Keratinocyte (primary cell): ENCODE results near the gene LAYN.

Experiments
- EZH2 ChIP-seq: IDR thresholded peaks from one replicate; pipeline ENCODE4 v1.6.1; 2012; ENCODE audit warnings: inconsistent platforms, mild to moderate bottlenecking, low read length, moderate library complexity
- TF ChIP-seq, protein P1 (sequence below), 3 experiments: IDR thresholded peaks in 1 of 3; conservative IDR thresholded peaks in 1 of 3; optimal IDR thresholded peaks in 1 of 3; 2 replicates in 2 of 3; 3 replicates in 1 of 3; pipeline versions ENCODE3 to v1.5.1; 2011; ENCODE audit warnings: low read length in 3 of 3, mild to moderate bottlenecking in 3 of 3, moderate library complexity in 2 of 3, control low read depth in 1 of 3, inconsistent platforms in 1 of 3; ENCODE audit not compliant: insufficient read depth in 2 of 3; ENCODE audit errors: extremely low read depth in 1 of 3

DNA sequence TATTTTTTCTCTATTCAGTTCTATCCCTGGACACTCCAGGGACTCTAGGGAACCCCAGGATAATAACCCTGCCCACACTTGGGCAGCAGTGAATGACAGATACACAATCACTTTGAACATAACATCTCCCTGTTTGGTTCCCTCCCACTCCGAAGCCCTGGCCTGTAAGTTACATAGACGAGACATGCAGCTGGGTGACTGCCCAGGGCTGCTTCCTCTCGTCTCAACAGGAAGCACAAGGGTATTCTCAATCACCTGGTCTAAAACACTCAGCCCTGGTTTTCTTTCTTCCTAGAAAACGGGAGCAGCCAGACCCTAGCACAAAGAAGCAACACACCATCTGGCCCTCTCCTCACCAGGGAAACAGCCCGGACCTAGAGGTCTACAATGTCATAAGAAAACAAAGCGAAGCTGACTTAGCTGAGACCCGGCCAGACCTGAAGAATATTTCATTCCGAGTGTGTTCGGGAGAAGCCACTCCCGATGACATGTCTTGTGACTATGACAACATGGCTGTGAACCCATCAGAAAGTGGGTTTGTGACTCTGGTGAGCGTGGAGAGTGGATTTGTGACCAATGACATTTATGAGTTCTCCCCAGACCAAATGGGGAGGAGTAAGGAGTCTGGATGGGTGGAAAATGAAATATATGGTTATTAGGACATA is 19.4 kb downstream of the LAYN start:
- TF ChIP-seq, protein P1, sequence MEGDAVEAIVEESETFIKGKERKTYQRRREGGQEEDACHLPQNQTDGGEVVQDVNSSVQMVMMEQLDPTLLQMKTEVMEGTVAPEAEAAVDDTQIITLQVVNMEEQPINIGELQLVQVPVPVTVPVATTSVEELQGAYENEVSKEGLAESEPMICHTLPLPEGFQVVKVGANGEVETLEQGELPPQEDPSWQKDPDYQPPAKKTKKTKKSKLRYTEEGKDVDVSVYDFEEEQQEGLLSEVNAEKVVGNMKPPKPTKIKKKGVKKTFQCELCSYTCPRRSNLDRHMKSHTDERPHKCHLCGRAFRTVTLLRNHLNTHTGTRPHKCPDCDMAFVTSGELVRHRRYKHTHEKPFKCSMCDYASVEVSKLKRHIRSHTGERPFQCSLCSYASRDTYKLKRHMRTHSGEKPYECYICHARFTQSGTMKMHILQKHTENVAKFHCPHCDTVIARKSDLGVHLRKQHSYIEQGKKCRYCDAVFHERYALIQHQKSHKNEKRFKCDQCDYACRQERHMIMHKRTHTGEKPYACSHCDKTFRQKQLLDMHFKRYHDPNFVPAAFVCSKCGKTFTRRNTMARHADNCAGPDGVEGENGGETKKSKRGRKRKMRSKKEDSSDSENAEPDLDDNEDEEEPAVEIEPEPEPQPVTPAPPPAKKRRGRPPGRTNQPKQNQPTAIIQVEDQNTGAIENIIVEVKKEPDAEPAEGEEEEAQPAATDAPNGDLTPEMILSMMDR (optimal IDR thresholded peaks at IDR 0.05 in 1 of 3, IDR thresholded peaks at IDR 0.05 in 1 of 3, conservative IDR thresholded peaks at IDR 0.05 in 1 of 3; ENCODE audit: extremely low read depth in 1 of 3, insufficient read depth in 2 of 3, low read length in 3 of 3): no peak
- TF ChIP-seq EZH2: no peak
